Measurements from ENCODE around the gene VAV1. TPM values are rescaled to one million over a fixed set of nuclear protein-coding genes. Genes with fewer than 3 reads are reported as not detected.

VAV1 gene
- total and polyA plus RNA-seq, 2 experiments from 2014 or later, result 0.82 to 1.8 TPM

DNA sequence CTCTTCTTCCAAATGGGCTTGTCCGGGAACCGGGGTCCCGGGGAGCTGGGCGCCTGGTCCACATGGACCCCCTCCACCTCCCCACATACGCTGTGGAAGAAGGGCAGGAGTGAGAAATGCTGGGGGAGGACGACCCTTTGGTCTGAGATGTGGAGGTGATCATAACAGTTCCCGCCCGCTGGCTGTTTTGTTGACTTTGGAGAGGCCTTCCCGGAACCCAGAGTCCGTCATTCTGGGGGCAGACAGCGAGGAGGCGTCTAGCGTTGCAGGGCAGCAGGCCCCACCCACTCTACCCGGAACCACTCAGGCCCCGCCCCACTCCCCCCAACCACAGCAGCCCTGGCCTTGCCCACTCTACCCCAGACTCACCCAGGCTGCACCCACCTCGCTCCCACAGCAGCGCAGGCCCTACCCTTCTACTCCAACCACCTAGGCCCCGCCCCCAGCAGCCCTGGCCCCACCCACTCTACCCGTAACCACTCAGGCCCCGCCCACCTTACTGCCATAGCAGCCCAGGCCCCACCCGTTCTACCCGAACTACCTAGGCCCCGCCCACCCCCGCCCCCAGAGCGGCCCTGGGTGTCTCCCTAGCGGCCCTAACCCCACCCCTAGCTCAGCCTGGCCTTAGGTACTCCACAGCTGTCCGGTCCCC, 42.2 kb upstream of the VAV1 start (continued):
- TF ChIP-seq, protein P1, sequence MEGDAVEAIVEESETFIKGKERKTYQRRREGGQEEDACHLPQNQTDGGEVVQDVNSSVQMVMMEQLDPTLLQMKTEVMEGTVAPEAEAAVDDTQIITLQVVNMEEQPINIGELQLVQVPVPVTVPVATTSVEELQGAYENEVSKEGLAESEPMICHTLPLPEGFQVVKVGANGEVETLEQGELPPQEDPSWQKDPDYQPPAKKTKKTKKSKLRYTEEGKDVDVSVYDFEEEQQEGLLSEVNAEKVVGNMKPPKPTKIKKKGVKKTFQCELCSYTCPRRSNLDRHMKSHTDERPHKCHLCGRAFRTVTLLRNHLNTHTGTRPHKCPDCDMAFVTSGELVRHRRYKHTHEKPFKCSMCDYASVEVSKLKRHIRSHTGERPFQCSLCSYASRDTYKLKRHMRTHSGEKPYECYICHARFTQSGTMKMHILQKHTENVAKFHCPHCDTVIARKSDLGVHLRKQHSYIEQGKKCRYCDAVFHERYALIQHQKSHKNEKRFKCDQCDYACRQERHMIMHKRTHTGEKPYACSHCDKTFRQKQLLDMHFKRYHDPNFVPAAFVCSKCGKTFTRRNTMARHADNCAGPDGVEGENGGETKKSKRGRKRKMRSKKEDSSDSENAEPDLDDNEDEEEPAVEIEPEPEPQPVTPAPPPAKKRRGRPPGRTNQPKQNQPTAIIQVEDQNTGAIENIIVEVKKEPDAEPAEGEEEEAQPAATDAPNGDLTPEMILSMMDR (conservative IDR thresholded peaks at IDR 0.05; ENCODE audit: low read depth in 2 of 2), result no peak
- TF ChIP-seq REST (IDR thresholded peaks at IDR 0.05; ENCODE audit: unreplicated experiment) (no peak), JUNB (IDR thresholded peaks at IDR 0.05; ENCODE audit: unreplicated experiment) (no peak), ETS1 (IDR thresholded peaks at IDR 0.05) (no peak), POLR2AphosphoS5 (IDR thresholded peaks at IDR 0.05; ENCODE audit: low read depth) (no peak), ZNF114 (CRISPR knock-in tag; IDR thresholded peaks at IDR 0.05) (no peak), EZH2phosphoT487 (IDR thresholded peaks at IDR 0.05; ENCODE audit: unreplicated experiment) (no peak), STAT1 (IDR thresholded peaks at IDR 0.05; ENCODE audit: unreplicated experiment) (no peak), NANOG (IDR thresholded peaks at IDR 0.05; ENCODE audit: borderline replicate concordance) (no peak), CREB1 (CRISPR knock-in tag; IDR thresholded peaks at IDR 0.05; ENCODE audit: low read depth) (no peak), EZH2 (IDR thresholded peaks at IDR 0.05; ENCODE audit: low read depth, unreplicated experiment) (no peak), ZNF331 (CRISPR knock-in tag; IDR thresholded peaks at IDR 0.05; ENCODE audit: low read depth) (no peak)

Measured in GM23338 (cell line).